K562 (cell line): Measurements from ENCODE around the gene PDZD2.

Source experiments
- USF1 ChIP-seq: sonication (generic); formaldehyde crosslinking; IDR thresholded peaks from 2 replicates; pipeline ENCODE4 v1.9.0; 2022; ENCODE audit warnings: mild to moderate bottlenecking, missing genetic modification reagents
- ZNF830 ChIP-seq: fragments of 250-450 bp; sonication (Bioruptor Pico); IDR thresholded peaks from 2 replicates; pipeline ENCODE4 v1.5.0; 2021; ENCODE audit warnings: mild to moderate bottlenecking

GRCh38 chr5:31794009-31794408 lies 155.1 kb downstream of the PDZD2 start:
- TF ChIP-seq ZNF830 (CRISPR knock-in tag) (no peak), USF1 (CRISPR knock-in tag) (no peak)
